ENCODE results near the gene ERF. TPM values are rescaled to one million over a fixed set of nuclear protein-coding genes. Genes with fewer than 3 reads are reported as not detected.
"Not testable (repeated sequence)": the region's sequence is repeated elsewhere in the genome, so short reads cannot be mapped to it uniquely, and the experiment has no call there.

The ERF gene
- total RNA-seq, 1 donor from 2014 or later: 75.3 TPM

DNA sequence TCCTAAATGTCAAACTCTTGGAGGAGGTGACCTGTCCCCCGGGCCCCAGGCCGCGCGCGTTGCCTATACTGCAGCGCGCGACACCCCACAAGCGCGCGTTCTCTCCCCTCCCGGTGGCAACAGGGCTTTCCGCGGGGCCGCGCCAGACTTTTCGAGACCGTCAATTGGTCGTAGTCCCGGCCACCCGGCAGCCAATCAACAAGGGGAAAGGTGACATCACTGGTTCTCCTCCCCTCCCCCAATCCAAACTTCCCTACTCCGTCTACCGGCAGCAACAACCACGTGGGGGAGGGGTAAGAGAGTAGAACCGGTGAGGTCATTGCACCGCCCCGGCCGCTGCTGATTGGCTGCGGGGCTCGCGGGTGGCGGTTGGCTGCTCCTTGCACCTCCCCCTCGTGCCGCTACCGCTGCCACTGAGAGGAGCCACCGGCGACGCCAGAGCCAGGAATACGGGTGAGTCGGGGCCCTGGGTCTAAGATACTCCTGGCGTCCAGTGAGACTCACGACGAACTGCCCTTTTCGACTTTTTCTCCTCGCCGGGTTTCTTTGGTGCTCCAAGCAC lies 13.3 kb upstream of the ERF start:
- H3K27ac Mint-ChIP-seq (ENCODE audit: unreplicated experiment): no peak overlapping the region
- peaks cover 3% of the 10 kb centered on the region for H3K36me3 Mint-ChIP-seq (ENCODE audit: unreplicated experiment)
- no peaks in the 10 kb centered on the region for H3K27me3 Mint-ChIP-seq (ENCODE audit: unreplicated experiment)
- TF ChIP-seq CTCF (IDR thresholded peaks at IDR 0.05): no peak
- peak; percentile 100 for DNase-seq (ENCODE audit: extremely low spot score, unreplicated experiment)
- H3K4me3 Mint-ChIP-seq (ENCODE audit: unreplicated experiment): no peak overlapping the region
- H3K4me1 Mint-ChIP-seq (ENCODE audit: unreplicated experiment): peaks cover 30% of the 10 kb centered on the region
- H3K9me3 Mint-ChIP-seq (ENCODE audit: unreplicated experiment): no peaks in the 10 kb centered on the region

GRCh38 chr19:42267644-42268141 lies 12.8 kb upstream of the ERF start:
- Mint-ChIP-seq H3K27me3 (ENCODE audit: unreplicated experiment) (no peaks in the 10 kb centered on the region), H3K36me3 (ENCODE audit: unreplicated experiment) (peaks cover 2% of the 10 kb centered on the region), H3K27ac (ENCODE audit: unreplicated experiment) (no peak overlapping the region), H3K9me3 (ENCODE audit: unreplicated experiment) (no peaks in the 10 kb centered on the region), H3K4me3 (ENCODE audit: unreplicated experiment) (no peak overlapping the region), H3K4me1 (ENCODE audit: unreplicated experiment) (peaks cover 30% of the 10 kb centered on the region)
- DNase-seq (ENCODE audit: extremely low spot score, unreplicated experiment): no peak
- no peak for TF ChIP-seq CTCF (IDR thresholded peaks at IDR 0.05)

DNA sequence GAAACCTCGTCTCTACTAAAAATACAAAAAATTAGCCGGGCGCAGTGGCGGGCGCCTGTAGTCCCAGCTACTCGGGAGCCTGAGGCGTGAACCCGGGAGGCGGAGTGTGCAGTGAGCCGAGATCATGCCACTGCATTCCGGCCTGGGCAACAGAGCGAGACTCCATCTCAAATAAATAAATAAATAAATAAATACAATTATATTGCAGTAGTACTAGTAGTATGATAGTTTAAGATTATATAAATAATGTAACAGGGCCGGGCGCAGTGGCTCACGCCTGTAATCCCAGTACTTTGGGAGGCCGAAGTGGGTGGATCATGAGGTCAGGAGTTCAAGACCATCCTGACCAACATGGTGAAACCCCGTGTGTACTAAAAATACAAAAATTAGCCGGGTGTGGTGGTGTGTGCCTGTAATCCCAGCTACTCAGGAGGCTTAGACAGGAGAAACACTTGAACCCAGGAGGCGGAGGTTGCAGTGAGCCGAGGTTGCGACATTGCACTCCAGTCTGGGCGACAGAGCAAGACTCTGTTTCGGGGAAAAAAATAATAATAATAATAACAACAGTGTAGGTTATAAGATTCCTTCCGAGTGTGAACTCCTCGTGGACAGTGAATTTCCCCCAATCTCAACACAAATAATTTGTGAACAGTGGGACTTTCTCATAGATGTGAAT lies 12.1 kb upstream of the ERF start:
- H3K4me3 Mint-ChIP-seq (ENCODE audit: unreplicated experiment); H3K9me3 Mint-ChIP-seq (ENCODE audit: unreplicated experiment); H3K36me3 Mint-ChIP-seq (ENCODE audit: unreplicated experiment); DNase-seq (ENCODE audit: extremely low spot score, unreplicated experiment); H3K27me3 Mint-ChIP-seq (ENCODE audit: unreplicated experiment); H3K27ac Mint-ChIP-seq (ENCODE audit: unreplicated experiment): not testable (repeated sequence)
- H3K4me1 Mint-ChIP-seq (ENCODE audit: unreplicated experiment): peaks cover 33% of the 10 kb centered on the region

- not testable (repeated sequence) for H3K36me3 Mint-ChIP-seq (ENCODE audit: unreplicated experiment); H3K27ac Mint-ChIP-seq (ENCODE audit: unreplicated experiment); DNase-seq (ENCODE audit: extremely low spot score, unreplicated experiment); H3K4me3 Mint-ChIP-seq (ENCODE audit: unreplicated experiment); H3K9me3 Mint-ChIP-seq (ENCODE audit: unreplicated experiment); H3K27me3 Mint-ChIP-seq (ENCODE audit: unreplicated experiment)
- H3K4me1 Mint-ChIP-seq (ENCODE audit: unreplicated experiment): peaks cover 33% of the 10 kb centered on the region
These were observed 11.2 kb upstream of the ERF start for GRCh38 chr19:42266105-42266504.

- no peak for DNase-seq (ENCODE audit: extremely low spot score, unreplicated experiment)
- Mint-ChIP-seq H3K27ac (ENCODE audit: unreplicated experiment) (no peak overlapping the region), H3K4me1 (ENCODE audit: unreplicated experiment) (peaks cover 12% of the 10 kb centered on the region), H3K27me3 (ENCODE audit: unreplicated experiment) (no peaks in the 10 kb centered on the region), H3K4me3 (ENCODE audit: unreplicated experiment) (no peak overlapping the region), H3K36me3 (ENCODE audit: unreplicated experiment) (no peaks in the 10 kb centered on the region), H3K9me3 (ENCODE audit: unreplicated experiment) (no peaks in the 10 kb centered on the region)
- TF ChIP-seq CTCF (IDR thresholded peaks at IDR 0.05): no peak
These were observed 6.8 kb upstream of the ERF start for GRCh38 chr19:42261763-42262162.

DNA sequence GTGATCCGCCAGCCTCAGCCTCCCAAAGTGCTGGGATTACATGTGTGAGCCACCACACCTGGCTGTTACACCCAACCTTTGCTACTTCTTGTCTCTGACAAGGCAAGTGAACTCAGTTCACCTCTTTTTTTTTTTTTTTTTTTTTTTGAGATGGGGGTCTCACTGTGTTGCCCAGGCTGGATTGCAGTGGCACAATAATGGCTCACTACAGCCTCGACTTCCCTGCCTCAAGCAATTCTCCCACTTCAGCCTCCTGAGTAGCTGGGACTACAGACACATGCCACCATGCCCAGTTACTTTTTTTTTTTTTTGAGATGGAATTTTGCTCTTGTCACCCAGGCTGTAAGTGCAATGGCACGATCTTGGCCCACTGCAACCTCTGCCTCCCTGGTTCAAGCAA lies 2.9 kb upstream of the ERF start:
- H3K27me3 Mint-ChIP-seq (ENCODE audit: unreplicated experiment); H3K36me3 Mint-ChIP-seq (ENCODE audit: unreplicated experiment); H3K4me3 Mint-ChIP-seq (ENCODE audit: unreplicated experiment); H3K9me3 Mint-ChIP-seq (ENCODE audit: unreplicated experiment); DNase-seq (ENCODE audit: extremely low spot score, unreplicated experiment); H3K27ac Mint-ChIP-seq (ENCODE audit: unreplicated experiment): not testable (repeated sequence)
- H3K4me1 Mint-ChIP-seq (ENCODE audit: unreplicated experiment): peaks cover 26% of the 10 kb centered on the region

All from osteocyte (in vitro differentiated cells).